ENCODE data around the gene CDIPT.

The CDIPT gene

GRCh38 chr16:29848420-29849297 is 14.4 kb downstream of the CDIPT start:
- Histone ChIP-seq H3K4me3 (ENCODE audit: low read depth in 1 of 5, low read length in 5 of 5) (no peak overlapping the region), H3K27me3 (ENCODE audit: control insufficient read depth in 5 of 5, insufficient read depth in 4 of 5, low read length in 5 of 5) (no peaks in the 10 kb centered on the region), H3K9me3 (ENCODE audit: control insufficient read depth in 5 of 5, low read length in 5 of 5) (no peaks in the 10 kb centered on the region), H3K4me1 (ENCODE audit: control insufficient read depth in 5 of 5, insufficient read depth in 5 of 5, low read length in 5 of 5) (peaks cover 0 to 15% (median 9%) of the 10 kb centered on the region in 5 donors), H3K36me3 (ENCODE audit: control insufficient read depth in 5 of 5, insufficient read depth in 5 of 5, low read length in 5 of 5) (peaks cover 0 to 47% (median 39%) of the 10 kb centered on the region in 5 donors), H3K27ac (ENCODE audit: low read depth, low read length) (no peak overlapping the region), H3K9ac (ENCODE audit: low read length in 5 of 5) (no peak overlapping the region)

GRCh38 chr16:29845656-29846055 is 17.4 kb downstream of the CDIPT start:
- Histone ChIP-seq H3K4me3 (ENCODE audit: low read depth in 1 of 5, low read length in 5 of 5) (no peak overlapping the region), H3K36me3 (ENCODE audit: control insufficient read depth in 5 of 5, insufficient read depth in 5 of 5, low read length in 5 of 5) (peaks cover 0 to 75% (median 61%) of the 10 kb centered on the region in 5 donors), H3K4me1 (ENCODE audit: control insufficient read depth in 5 of 5, insufficient read depth in 5 of 5, low read length in 5 of 5) (peaks cover 0 to 12% (median 7%) of the 10 kb centered on the region in 5 donors), H3K9me3 (ENCODE audit: control insufficient read depth in 5 of 5, low read length in 5 of 5) (no peaks in the 10 kb centered on the region), H3K27ac (ENCODE audit: low read depth, low read length) (no peak overlapping the region), H3K27me3 (ENCODE audit: control insufficient read depth in 5 of 5, insufficient read depth in 4 of 5, low read length in 5 of 5) (no peaks in the 10 kb centered on the region), H3K9ac (ENCODE audit: low read length in 5 of 5) (no peak overlapping the region)

GRCh38 chr16:29844575-29845331 is 18.3 kb downstream of the CDIPT start:
- no peak overlapping the region for H3K4me3 ChIP-seq (ENCODE audit: low read depth in 1 of 5, low read length in 5 of 5)
- H3K27ac ChIP-seq (ENCODE audit: low read depth, low read length): no peak overlapping the region
- H3K9ac ChIP-seq (ENCODE audit: low read length in 5 of 5): no peak overlapping the region
- H3K36me3 ChIP-seq (ENCODE audit: control insufficient read depth in 5 of 5, insufficient read depth in 5 of 5, low read length in 5 of 5): peaks cover 0 to 84% (median 70%) of the 10 kb centered on the region in 5 donors
- H3K9me3 ChIP-seq (ENCODE audit: control insufficient read depth in 5 of 5, low read length in 5 of 5): no peaks in the 10 kb centered on the region
- H3K27me3 ChIP-seq (ENCODE audit: control insufficient read depth in 5 of 5, insufficient read depth in 4 of 5, low read length in 5 of 5): no peaks in the 10 kb centered on the region
- H3K4me1 ChIP-seq (ENCODE audit: control insufficient read depth in 5 of 5, insufficient read depth in 5 of 5, low read length in 5 of 5): peaks cover 0 to 9% (median 7%) of the 10 kb centered on the region in 5 donors

- peaks cover 0 to 9% (median 4%) of the 10 kb centered on the region in 5 donors for H3K4me1 ChIP-seq (ENCODE audit: control insufficient read depth in 5 of 5, insufficient read depth in 5 of 5, low read length in 5 of 5)
- H3K9me3 ChIP-seq (ENCODE audit: control insufficient read depth in 5 of 5, low read length in 5 of 5): no peaks in the 10 kb centered on the region
- H3K36me3 ChIP-seq (ENCODE audit: control insufficient read depth in 5 of 5, insufficient read depth in 5 of 5, low read length in 5 of 5): peaks cover 0 to 92% (median 74%) of the 10 kb centered on the region in 5 donors
- no peak overlapping the region for H3K9ac ChIP-seq (ENCODE audit: low read length in 5 of 5)
- no peaks in the 10 kb centered on the region for H3K27me3 ChIP-seq (ENCODE audit: control insufficient read depth in 5 of 5, insufficient read depth in 4 of 5, low read length in 5 of 5)
- no peak overlapping the region for H3K27ac ChIP-seq (ENCODE audit: low read depth, low read length)
- H3K4me3 ChIP-seq (ENCODE audit: low read depth in 1 of 5, low read length in 5 of 5): no peak overlapping the region
These were observed 19.1 kb downstream of the CDIPT start for GRCh38 chr16:29843931-29844330.

GRCh38 chr16:29842732-29843346 is 20.2 kb downstream of the CDIPT start:
- Histone ChIP-seq H3K36me3 (ENCODE audit: control insufficient read depth in 5 of 5, insufficient read depth in 5 of 5, low read length in 5 of 5) (peaks cover 0 to 95% (median 80%) of the 10 kb centered on the region in 5 donors), H3K4me3 (ENCODE audit: low read depth in 1 of 5, low read length in 5 of 5) (no peak overlapping the region), H3K27ac (ENCODE audit: low read depth, low read length) (no peak overlapping the region), H3K9me3 (ENCODE audit: control insufficient read depth in 5 of 5, low read length in 5 of 5) (no peaks in the 10 kb centered on the region), H3K4me1 (ENCODE audit: control insufficient read depth in 5 of 5, insufficient read depth in 5 of 5, low read length in 5 of 5) (peaks cover 0 to 9% (median 4%) of the 10 kb centered on the region in 5 donors), H3K9ac (ENCODE audit: low read length in 5 of 5) (no peak overlapping the region), H3K27me3 (ENCODE audit: control insufficient read depth in 5 of 5, insufficient read depth in 4 of 5, low read length in 5 of 5) (no peaks in the 10 kb centered on the region)

- peaks cover 0 to 95% (median 81%) of the 10 kb centered on the region in 5 donors for H3K36me3 ChIP-seq (ENCODE audit: control insufficient read depth in 5 of 5, insufficient read depth in 5 of 5, low read length in 5 of 5)
- H3K9me3 ChIP-seq (ENCODE audit: control insufficient read depth in 5 of 5, low read length in 5 of 5): no peaks in the 10 kb centered on the region
- no peak overlapping the region for H3K4me3 ChIP-seq (ENCODE audit: low read depth in 1 of 5, low read length in 5 of 5)
- H3K9ac ChIP-seq (ENCODE audit: low read length in 5 of 5): no peak overlapping the region
- peaks cover 0 to 9% (median 4%) of the 10 kb centered on the region in 5 donors for H3K4me1 ChIP-seq (ENCODE audit: control insufficient read depth in 5 of 5, insufficient read depth in 5 of 5, low read length in 5 of 5)
- no peaks in the 10 kb centered on the region for H3K27me3 ChIP-seq (ENCODE audit: control insufficient read depth in 5 of 5, insufficient read depth in 4 of 5, low read length in 5 of 5)
- H3K27ac ChIP-seq (ENCODE audit: low read depth, low read length): no peak overlapping the region
These were observed 21.4 kb downstream of the CDIPT start for GRCh38 chr16:29841631-29842030.

- Histone ChIP-seq H3K4me3 (ENCODE audit: low read depth in 1 of 5, low read length in 5 of 5) (no peak overlapping the region), H3K27me3 (ENCODE audit: control insufficient read depth in 5 of 5, insufficient read depth in 4 of 5, low read length in 5 of 5) (no peaks in the 10 kb centered on the region), H3K9ac (ENCODE audit: low read length in 5 of 5) (no peak overlapping the region), H3K4me1 (ENCODE audit: control insufficient read depth in 5 of 5, insufficient read depth in 5 of 5, low read length in 5 of 5) (peaks cover 0 to 7% (median 4%) of the 10 kb centered on the region in 5 donors), H3K27ac (ENCODE audit: low read depth, low read length) (no peak overlapping the region), H3K36me3 (ENCODE audit: control insufficient read depth in 5 of 5, insufficient read depth in 5 of 5, low read length in 5 of 5) (peaks cover 0 to 93% (median 76%) of the 10 kb centered on the region in 5 donors), H3K9me3 (ENCODE audit: control insufficient read depth in 5 of 5, low read length in 5 of 5) (no peaks in the 10 kb centered on the region)
These were observed 22.8 kb downstream of the CDIPT start for GRCh38 chr16:29840240-29840639.

GRCh38 chr16:29839822-29840221 is 23.2 kb downstream of the CDIPT start:
- Histone ChIP-seq H3K9ac (ENCODE audit: low read length in 5 of 5) (no peak overlapping the region), H3K4me1 (ENCODE audit: control insufficient read depth in 5 of 5, insufficient read depth in 5 of 5, low read length in 5 of 5) (peaks cover 0 to 4% (median 3%) of the 10 kb centered on the region in 5 donors), H3K4me3 (ENCODE audit: low read depth in 1 of 5, low read length in 5 of 5) (no peak overlapping the region), H3K27ac (ENCODE audit: low read depth, low read length) (no peak overlapping the region), H3K27me3 (ENCODE audit: control insufficient read depth in 5 of 5, insufficient read depth in 4 of 5, low read length in 5 of 5) (no peaks in the 10 kb centered on the region), H3K9me3 (ENCODE audit: control insufficient read depth in 5 of 5, low read length in 5 of 5) (no peaks in the 10 kb centered on the region), H3K36me3 (ENCODE audit: control insufficient read depth in 5 of 5, insufficient read depth in 5 of 5, low read length in 5 of 5) (peaks cover 0 to 93% (median 75%) of the 10 kb centered on the region in 5 donors)

GRCh38 chr16:29837841-29838240 is 25.2 kb downstream of the CDIPT start:
- Histone ChIP-seq H3K27me3 (ENCODE audit: control insufficient read depth in 5 of 5, insufficient read depth in 4 of 5, low read length in 5 of 5) (no peaks in the 10 kb centered on the region), H3K9ac (ENCODE audit: low read length in 5 of 5) (no peak overlapping the region), H3K9me3 (ENCODE audit: control insufficient read depth in 5 of 5, low read length in 5 of 5) (no peaks in the 10 kb centered on the region), H3K4me3 (ENCODE audit: low read depth in 1 of 5, low read length in 5 of 5) (no peak overlapping the region), H3K27ac (ENCODE audit: low read depth, low read length) (no peak overlapping the region), H3K36me3 (ENCODE audit: control insufficient read depth in 5 of 5, insufficient read depth in 5 of 5, low read length in 5 of 5) (peaks cover 0 to 93% (median 73%) of the 10 kb centered on the region in 5 donors), H3K4me1 (ENCODE audit: control insufficient read depth in 5 of 5, insufficient read depth in 5 of 5, low read length in 5 of 5) (no peaks in the 10 kb centered on the region)

All from subcutaneous abdominal adipose tissue (tissue), 5 donors.